Measurements from ENCODE around the gene PPIL6. TPM values are rescaled to one million over a fixed set of nuclear protein-coding genes. Genes with fewer than 3 reads are reported as not detected.

PPIL6 gene
- total RNA-seq, 2 donors from 2014 or later = 3.1 TPM; not detected in 1

DNA sequence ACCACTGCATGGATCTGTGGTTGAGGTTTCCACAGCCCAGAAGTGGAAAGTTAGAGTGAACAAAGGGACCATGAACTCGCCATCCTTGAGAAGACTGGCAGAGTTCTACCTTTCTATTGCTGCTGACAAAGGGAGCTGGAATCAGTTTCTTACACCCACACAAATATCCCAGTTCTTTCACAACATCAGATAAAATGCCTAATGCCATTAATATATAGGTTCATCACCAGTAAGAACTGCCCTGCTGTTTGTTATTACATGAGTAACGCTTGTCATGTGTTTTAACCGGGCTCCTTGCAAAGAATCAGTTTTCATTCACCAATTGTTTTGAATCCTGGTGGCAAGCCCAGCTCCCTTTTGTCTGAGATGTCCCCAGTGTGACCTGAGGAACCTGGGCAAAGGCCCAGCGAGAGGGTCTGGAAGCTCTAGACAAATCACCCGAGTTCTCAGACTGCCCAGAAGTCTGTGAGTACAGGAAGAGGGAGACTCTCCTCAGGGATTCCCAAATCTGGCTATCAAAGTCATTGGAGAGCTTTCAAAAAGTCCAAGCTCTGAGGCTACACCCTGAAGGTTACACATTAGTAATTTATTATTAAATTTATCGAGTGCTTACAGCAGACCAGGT is 50.7 kb downstream of the PPIL6 start:
- Histone ChIP-seq H3K4me3 (no peak overlapping the region), H3K36me3 (replicated peaks in 1 of 2; ENCODE audit: insufficient read depth in 1 of 2, low read depth in 2 of 2) (no peaks in the 10 kb centered on the region), H3K4me1 (peaks cover 24% of the 10 kb centered on the region), H3K9me3 (no peaks in the 10 kb centered on the region), H3K27me3 (no peaks in the 10 kb centered on the region), H3K27ac (peak overlapping the region in 1 of 4 donors; percentile 5)
- intact Hi-C loops (cut with DNase I) = no loop called here
- ATAC-seq (no peak), DNase-seq (no peak)
- TF ChIP-seq, protein P1, sequence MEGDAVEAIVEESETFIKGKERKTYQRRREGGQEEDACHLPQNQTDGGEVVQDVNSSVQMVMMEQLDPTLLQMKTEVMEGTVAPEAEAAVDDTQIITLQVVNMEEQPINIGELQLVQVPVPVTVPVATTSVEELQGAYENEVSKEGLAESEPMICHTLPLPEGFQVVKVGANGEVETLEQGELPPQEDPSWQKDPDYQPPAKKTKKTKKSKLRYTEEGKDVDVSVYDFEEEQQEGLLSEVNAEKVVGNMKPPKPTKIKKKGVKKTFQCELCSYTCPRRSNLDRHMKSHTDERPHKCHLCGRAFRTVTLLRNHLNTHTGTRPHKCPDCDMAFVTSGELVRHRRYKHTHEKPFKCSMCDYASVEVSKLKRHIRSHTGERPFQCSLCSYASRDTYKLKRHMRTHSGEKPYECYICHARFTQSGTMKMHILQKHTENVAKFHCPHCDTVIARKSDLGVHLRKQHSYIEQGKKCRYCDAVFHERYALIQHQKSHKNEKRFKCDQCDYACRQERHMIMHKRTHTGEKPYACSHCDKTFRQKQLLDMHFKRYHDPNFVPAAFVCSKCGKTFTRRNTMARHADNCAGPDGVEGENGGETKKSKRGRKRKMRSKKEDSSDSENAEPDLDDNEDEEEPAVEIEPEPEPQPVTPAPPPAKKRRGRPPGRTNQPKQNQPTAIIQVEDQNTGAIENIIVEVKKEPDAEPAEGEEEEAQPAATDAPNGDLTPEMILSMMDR (IDR thresholded peaks at IDR 0.05) = no peak
- no peak for TF ChIP-seq POLR2A (IDR thresholded peaks at IDR 0.05)
- WGBS, 2 donors = 83% methylated on average over 6 of the region's 6 CpGs

DNA sequence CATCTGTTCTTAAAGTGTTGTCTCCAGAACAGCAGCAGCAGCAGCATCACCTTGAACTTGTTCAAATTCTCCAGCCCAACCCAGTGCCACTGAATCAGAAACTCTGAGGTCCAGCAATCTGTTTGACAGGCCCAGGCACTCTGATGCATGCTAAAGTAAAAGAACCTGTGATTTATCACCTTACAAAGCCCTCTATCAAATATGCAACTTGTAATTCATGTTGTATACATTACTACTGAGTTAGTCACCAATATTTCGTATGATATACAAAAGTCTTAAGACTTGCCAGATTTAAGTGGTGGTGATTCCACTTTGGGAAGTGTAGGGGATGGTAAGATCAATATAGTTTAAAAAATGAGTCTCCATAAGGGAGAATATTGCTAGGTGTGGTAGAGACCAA is 52.2 kb downstream of the PPIL6 start:
- Histone ChIP-seq H3K4me3 (no peak overlapping the region), H3K27me3 (no peaks in the 10 kb centered on the region), H3K4me1 (peaks cover 37% of the 10 kb centered on the region), H3K36me3 (replicated peaks in 1 of 2; ENCODE audit: insufficient read depth in 1 of 2, low read depth in 2 of 2) (no peaks in the 10 kb centered on the region), H3K9me3 (no peaks in the 10 kb centered on the region), H3K27ac (no peak overlapping the region)
- DNase-seq = no peak
- no peak for ATAC-seq
- WGBS, 2 donors = 83 to 86% methylated on average over 1 of the region's 1 CpG
- intact Hi-C loops (cut with DNase I) = no loop called here
- TF ChIP-seq POLR2A (IDR thresholded peaks at IDR 0.05) = no peak
- TF ChIP-seq, protein P1 (IDR thresholded peaks at IDR 0.05) = no peak

DNA sequence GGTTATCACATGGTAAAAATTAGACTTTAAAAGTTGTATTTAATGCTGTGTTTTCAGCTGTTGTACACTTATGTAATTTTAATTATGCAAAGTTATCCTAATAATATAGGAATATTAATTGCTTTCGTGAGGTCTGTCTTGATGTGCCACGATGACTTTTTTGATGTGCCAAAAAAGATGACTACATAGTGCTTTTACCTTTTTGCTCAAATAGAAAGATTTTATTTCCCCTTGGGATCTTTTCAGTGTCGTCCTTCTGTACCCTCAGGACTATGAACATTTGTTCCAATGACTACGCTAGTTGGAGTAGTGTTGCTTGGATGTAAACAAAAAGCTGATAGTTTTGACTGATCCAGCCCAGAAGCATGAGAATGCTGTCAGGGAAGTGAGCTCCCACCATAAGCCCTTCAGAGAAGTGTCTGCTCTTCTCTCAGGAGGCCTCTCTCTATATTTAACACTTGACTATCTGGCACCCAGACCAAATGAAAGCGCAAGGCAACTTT is 56.9 kb downstream of the PPIL6 start:
- no peak for TF ChIP-seq POLR2A (IDR thresholded peaks at IDR 0.05)
- TF ChIP-seq, protein P1 (IDR thresholded peaks at IDR 0.05) = peak in 1 of 7 experiments; percentile 46
- peak overlapping the region; percentile 98 to 100 (median 99) for H3K27ac ChIP-seq
- WGBS, 2 donors = 3 to 6% methylated on average over 5 of the region's 5 CpGs
- H3K36me3 ChIP-seq (replicated peaks in 1 of 2; ENCODE audit: insufficient read depth in 1 of 2, low read depth in 2 of 2) = no peaks in the 10 kb centered on the region
- intact Hi-C loops (cut with DNase I) = no loop called here
- no peaks in the 10 kb centered on the region for H3K9me3 ChIP-seq
- H3K27me3 ChIP-seq = no peaks in the 10 kb centered on the region
- no peak for DNase-seq
- peaks cover 38% of the 10 kb centered on the region for H3K4me1 ChIP-seq
- peak overlapping the region in 1 of 2 donors; percentile 88 for H3K4me3 ChIP-seq
- no peak for ATAC-seq

DNA sequence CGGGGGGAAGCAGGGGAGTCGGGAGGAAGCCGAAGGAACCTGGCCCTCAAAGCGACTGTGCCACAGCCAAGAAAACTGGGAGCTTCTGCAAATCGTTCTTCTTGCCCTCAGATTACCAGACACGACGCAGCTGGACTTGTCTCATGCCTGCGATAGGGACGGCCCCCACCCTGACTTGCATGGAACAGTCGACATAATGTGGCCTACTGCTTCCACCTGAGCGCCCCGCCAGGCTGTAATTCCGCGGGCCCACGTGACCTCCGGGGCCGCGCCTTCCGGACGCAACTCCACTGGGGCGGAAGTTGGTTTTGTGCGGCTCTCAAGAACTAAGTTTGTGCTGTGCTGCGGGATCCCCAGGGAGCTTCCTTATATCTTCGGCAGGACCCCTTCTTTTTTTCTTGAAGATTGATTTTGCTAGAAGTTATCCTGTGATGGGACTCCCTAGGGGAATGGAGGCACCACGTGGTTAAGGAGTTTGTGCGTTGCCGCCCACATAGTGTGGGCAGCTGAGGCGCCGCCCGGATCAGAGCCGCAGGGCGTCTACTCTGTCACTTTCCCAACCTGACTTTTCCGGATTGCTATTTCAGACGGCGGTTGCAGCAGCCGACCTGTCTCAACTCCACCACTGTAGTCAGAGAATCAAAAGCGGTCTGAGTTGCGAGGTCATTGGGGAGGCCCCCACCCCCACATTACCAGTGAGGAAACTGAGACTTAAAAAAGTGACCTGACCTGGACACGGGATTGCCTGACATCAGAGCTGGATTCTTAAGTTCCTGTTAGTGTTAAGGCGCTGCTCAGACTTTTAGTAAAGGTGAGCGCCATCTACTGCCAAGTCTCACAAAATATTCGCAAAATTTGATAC is 57.6 kb downstream of the PPIL6 start:
- Histone ChIP-seq H3K4me3 (peak overlapping the region; percentile 35 to 88), H3K4me1 (peaks cover 38% of the 10 kb centered on the region), H3K27ac (peak overlapping the region; percentile 98 to 100 (median 99)), H3K9me3 (no peaks in the 10 kb centered on the region), H3K27me3 (no peaks in the 10 kb centered on the region), H3K36me3 (replicated peaks in 1 of 2; ENCODE audit: insufficient read depth in 1 of 2, low read depth in 2 of 2) (no peaks in the 10 kb centered on the region)
- DNase-seq (peak; percentile 91 to 95 (median 93)), ATAC-seq (peak; percentile 85)
- peak; percentile 50 to 87 (median 85) for TF ChIP-seq POLR2A (IDR thresholded peaks at IDR 0.05)
- TF ChIP-seq, protein P1 (IDR thresholded peaks at IDR 0.05) = peak in 5 of 7 experiments; percentile 34 to 74 (median 73)
- intact Hi-C loops (cut with DNase I) = no loop called here
- WGBS, 2 donors = 0 to 1% methylated on average over 15 to 41 of the region's 42 CpGs

Measured in body of pancreas (tissue), 4 donors.